Neural crest cell (in vitro differentiated cells): Measurements from ENCODE around the gene OSBPL3. TPM values are rescaled to one million over a fixed set of nuclear protein-coding genes. Genes with fewer than 3 reads are reported as not detected.

Source experiments
- DNase-seq: peaks from one replicate; pipeline ENCODE4 v3.0.0; 2021; ENCODE audit warnings: low read depth, mixed read lengths, low spot score
- H3K27ac Mint-ChIP-seq: one replicate; pipeline ENCODE4 v1.8.0; 2021; ENCODE audit warnings: mild to moderate bottlenecking, mixed read lengths; ENCODE audit not compliant: unreplicated experiment
- H3K27me3 Mint-ChIP-seq: 2 replicates; pipeline ENCODE4 v1.8.0; 2021; ENCODE audit warnings: low read depth, mild to moderate bottlenecking, mixed read lengths
- H3K36me3 Mint-ChIP-seq: 2 replicates; pipeline ENCODE4 v1.8.0; 2021; ENCODE audit warnings: low read depth, mild to moderate bottlenecking, mixed read lengths
- H3K4me1 Mint-ChIP-seq: 2 replicates; pipeline ENCODE4 v1.8.0; 2021; ENCODE audit warnings: mixed read lengths
- H3K4me3 Mint-ChIP-seq: one replicate; pipeline ENCODE4 v1.8.0; 2021; ENCODE audit warnings: mild to moderate bottlenecking, mixed read lengths
- H3K9me3 Mint-ChIP-seq: 2 replicates; pipeline ENCODE4 v1.8.0; 2021; ENCODE audit warnings: mixed read lengths
- CTCF ChIP-seq: fragments of 200-600 bp; sonication (generic); conservative IDR thresholded peaks from 2 replicates; pipeline ENCODE4 v1.5.0; 2021; ENCODE audit warnings: antibody characterized with exemption, mild to moderate bottlenecking
- total RNA-seq: library from RNA; stranded (reverse); gene quantifications from 2 replicates; pipeline ENCODE4 v1.2.1, GENCODE V29; 2021

OSBPL3 gene
- total RNA-seq, 1 donor from 2014 or later, result 11.8 TPM

DNA sequence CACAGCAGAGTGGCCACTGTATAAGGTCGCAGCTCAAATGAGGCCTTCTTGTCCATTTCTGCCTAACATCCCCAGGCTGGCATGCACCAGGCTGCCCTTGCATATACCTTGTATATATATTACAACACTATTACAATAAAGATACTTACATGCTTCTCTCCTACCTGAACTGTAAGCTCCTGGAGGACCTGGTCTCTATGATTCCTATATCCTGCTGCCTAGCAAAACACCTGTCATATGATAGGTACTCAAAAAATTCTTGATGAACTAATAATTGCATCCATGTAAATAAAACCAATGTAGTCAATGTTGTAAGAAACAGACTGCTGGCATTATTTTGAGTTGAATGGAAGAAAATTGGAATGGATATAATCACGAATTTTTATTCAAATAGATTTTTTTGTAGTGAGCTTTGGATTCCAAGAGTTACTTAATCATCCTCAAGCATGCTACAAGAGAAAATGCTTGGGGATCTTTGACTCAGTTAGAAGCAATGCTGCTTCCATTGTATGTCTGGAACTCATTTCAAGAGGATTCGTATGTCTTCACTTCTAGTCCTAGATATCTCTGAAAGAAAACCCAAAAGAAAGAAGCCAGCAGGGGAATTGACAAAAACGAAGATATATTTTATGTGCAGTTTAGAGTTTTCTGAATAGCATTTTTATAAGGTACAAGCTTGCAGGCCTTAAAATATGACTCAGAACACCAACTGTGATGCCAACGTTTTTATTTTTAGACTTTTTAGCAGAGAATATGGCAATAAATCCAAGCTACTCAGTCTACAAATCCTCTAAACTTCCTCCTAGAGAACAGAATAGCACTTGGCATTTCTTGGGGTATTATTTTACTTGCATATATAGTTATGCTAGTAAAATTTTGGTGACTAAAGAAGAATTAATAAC is 53.1 kb downstream of the OSBPL3 start:
- no peaks in the 10 kb centered on the region for H3K9me3 Mint-ChIP-seq
- no peaks in the 10 kb centered on the region for H3K27me3 Mint-ChIP-seq
- no peaks in the 10 kb centered on the region for H3K36me3 Mint-ChIP-seq
- no peak for DNase-seq
- H3K4me3 Mint-ChIP-seq, result no peak overlapping the region
- H3K27ac Mint-ChIP-seq, result no peak overlapping the region
- TF ChIP-seq CTCF, result no peak
- peaks cover 4% of the 10 kb centered on the region for H3K4me1 Mint-ChIP-seq

- TF ChIP-seq CTCF, result no peak
- H3K36me3 Mint-ChIP-seq, result no peaks in the 10 kb centered on the region
- H3K9me3 Mint-ChIP-seq, result no peaks in the 10 kb centered on the region
- peaks cover 7% of the 10 kb centered on the region for H3K4me1 Mint-ChIP-seq
- H3K27ac Mint-ChIP-seq, result no peak overlapping the region
- no peaks in the 10 kb centered on the region for H3K27me3 Mint-ChIP-seq
- no peak overlapping the region for H3K4me3 Mint-ChIP-seq
- DNase-seq, result no peak
These were observed 55.6 kb downstream of the OSBPL3 start for GRCh38 chr7:24924375-24924774.

- DNase-seq, result no peak
- H3K36me3 Mint-ChIP-seq, result no peaks in the 10 kb centered on the region
- no peaks in the 10 kb centered on the region for H3K27me3 Mint-ChIP-seq
- H3K4me1 Mint-ChIP-seq, result peaks cover 7% of the 10 kb centered on the region
- H3K4me3 Mint-ChIP-seq, result no peak overlapping the region
- no peak overlapping the region for H3K27ac Mint-ChIP-seq
- no peaks in the 10 kb centered on the region for H3K9me3 Mint-ChIP-seq
- TF ChIP-seq CTCF, result no peak
These were observed 56.7 kb downstream of the OSBPL3 start for GRCh38 chr7:24923172-24923865.

DNA sequence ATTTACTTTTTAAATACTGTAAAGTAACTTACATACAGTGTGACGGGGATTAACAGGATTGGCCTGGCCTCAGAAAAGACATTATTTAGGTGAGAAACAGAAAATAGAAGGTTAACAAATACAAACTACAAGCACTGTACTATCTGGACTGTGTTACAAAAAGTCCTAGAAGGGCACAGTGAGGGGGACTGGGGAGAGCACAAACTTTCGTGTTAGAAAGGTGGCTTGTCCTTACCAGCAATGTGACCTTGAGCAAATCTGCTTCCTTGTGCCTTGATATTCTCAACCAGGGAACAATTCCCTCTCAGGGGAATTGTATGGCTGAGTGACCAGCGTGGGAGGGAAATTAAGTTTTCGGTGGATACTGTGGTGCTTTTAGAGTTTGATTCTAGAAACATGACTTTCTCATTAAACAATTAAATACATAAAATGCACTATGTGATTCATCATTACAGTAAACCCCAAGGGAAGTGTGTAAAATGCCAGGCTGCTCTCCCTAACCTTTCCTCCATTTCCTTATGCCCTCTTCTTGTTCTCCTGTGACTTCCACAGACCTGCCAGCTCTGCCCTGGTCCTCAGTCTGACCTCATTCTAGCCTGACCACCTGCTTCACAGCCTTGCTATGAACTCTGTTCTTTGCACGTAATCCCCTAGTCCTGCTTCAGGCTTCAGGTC is 57.7 kb downstream of the OSBPL3 start:
- Mint-ChIP-seq H3K36me3 (no peaks in the 10 kb centered on the region), H3K4me1 (peaks cover 7% of the 10 kb centered on the region), H3K4me3 (no peak overlapping the region), H3K9me3 (no peaks in the 10 kb centered on the region), H3K27ac (no peak overlapping the region), H3K27me3 (no peaks in the 10 kb centered on the region)
- no peak for TF ChIP-seq CTCF
- no peak for DNase-seq

DNA sequence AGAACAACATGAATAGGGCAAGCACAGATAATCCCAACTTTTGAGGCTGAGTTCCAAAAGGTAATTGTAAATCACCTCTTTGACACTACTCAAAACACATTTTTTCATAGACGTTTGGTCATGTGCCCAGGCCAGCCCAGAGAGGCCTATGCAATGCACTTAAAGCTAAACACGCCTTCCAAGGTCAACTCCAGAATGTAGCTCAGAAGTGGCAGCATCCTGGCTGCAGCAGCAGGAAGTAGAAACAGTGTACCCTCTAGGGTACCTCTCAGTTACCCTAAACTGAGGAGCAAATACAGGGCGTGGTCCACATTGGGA is 58.7 kb downstream of the OSBPL3 start:
- Mint-ChIP-seq H3K9me3 (no peaks in the 10 kb centered on the region), H3K36me3 (no peaks in the 10 kb centered on the region), H3K4me1 (peaks cover 7% of the 10 kb centered on the region), H3K27ac (no peak overlapping the region), H3K27me3 (no peaks in the 10 kb centered on the region), H3K4me3 (no peak overlapping the region)
- no peak for TF ChIP-seq CTCF
- no peak for DNase-seq
